ENCODE data around the gene CACNA2D1. TPM values are rescaled to one million over a fixed set of nuclear protein-coding genes. Genes with fewer than 3 reads are reported as not detected.

The CACNA2D1 gene
- total RNA-seq, 4 donors from 2014 or later, result 3.0 to 15.7 (median 8.6) TPM

DNA sequence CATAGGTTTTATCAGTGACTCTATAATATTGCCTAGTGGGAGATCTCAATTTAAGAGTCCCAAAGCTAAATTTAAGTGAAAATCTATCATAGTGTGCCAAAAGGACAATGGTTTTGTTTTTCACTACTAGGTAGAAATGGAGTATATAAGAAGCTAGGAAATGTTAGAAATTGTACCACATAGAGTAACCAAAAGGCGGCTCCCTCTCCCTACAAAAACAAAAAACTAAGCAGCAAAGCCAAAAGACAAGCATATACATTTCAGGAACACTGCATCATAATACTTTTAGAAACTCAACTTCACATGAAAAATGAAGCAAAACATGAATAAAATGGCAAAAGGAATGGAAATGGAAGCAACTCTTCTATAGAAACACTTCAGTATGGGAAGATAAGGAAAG, 271.6 kb downstream of the CACNA2D1 start:
- H3K4me3 ChIP-seq (ENCODE audit: low read depth, poor library complexity, severe bottlenecking), result no peak overlapping the region
- no peak for DNase-seq (ENCODE audit: low spot score in 2 of 2)
- no peak for TF ChIP-seq CTCF (IDR thresholded peaks at IDR 0.05)
- no peak for TF ChIP-seq POLR2A (IDR thresholded peaks at IDR 0.05)
- WGBS, 2 donors, result 88 to 100% methylated on average over 1 of the region's 1 CpG
- intact Hi-C loops (cut with DNase I; ENCODE audit: low total_unique reads), result no loop called here

- intact Hi-C loops (cut with DNase I; ENCODE audit: low total_unique reads), result no loop called here
- WGBS, 2 donors, result 81 to 83% methylated on average over 2 of the region's 2 CpGs
- no peak overlapping the region for H3K4me3 ChIP-seq (ENCODE audit: low read depth, poor library complexity, severe bottlenecking)
- no peak for TF ChIP-seq CTCF (IDR thresholded peaks at IDR 0.05)
- no peak for TF ChIP-seq POLR2A (IDR thresholded peaks at IDR 0.05)
- no peak for DNase-seq (ENCODE audit: low spot score in 2 of 2)
These were observed 275.8 kb downstream of the CACNA2D1 start for GRCh38 chr7:82167558-82168314.

DNA sequence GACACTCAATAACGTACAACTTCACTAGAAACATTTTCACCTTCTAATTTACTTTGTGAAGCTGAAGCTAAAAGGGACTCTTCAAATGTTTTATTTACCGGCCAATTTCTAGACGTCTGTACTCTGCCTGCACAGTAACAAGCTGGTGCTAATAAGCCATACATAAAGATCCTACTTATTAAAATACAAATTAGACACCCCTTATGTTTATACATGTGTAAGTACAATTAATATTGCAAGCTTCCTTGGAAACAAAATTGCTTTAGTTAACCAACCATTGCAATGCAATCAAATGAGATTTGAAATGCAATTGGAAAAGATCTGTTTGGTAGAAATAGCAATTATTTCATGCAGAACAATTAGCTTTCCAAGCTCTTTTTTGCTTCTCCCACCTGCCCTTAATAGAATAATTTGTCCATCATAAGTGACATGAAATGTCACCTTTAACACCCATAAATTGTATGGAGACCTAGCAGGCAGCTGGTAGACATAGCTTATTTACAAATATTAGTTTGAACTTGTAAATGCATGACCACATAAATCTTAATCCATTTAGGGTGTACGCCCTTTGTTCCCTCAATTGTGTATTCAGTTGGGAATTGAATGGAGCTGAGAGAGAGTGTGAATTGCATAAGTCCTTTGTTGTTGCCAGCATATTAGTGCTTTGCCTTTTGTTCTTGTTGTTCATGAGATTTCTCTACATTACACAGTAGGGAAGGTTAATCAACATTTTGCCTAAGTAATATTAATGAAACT, 277.1 kb downstream of the CACNA2D1 start:
- H3K4me3 ChIP-seq (ENCODE audit: low read depth, poor library complexity, severe bottlenecking), result no peak overlapping the region
- no peak for DNase-seq (ENCODE audit: low spot score in 2 of 2)
- 74 to 81% methylated on average over 4 of the region's 4 CpGs for WGBS, 2 donors
- TF ChIP-seq POLR2A (IDR thresholded peaks at IDR 0.05) (no peak), CTCF (IDR thresholded peaks at IDR 0.05) (no peak)
- intact Hi-C loops (cut with DNase I; ENCODE audit: low total_unique reads), result no loop called here

DNA sequence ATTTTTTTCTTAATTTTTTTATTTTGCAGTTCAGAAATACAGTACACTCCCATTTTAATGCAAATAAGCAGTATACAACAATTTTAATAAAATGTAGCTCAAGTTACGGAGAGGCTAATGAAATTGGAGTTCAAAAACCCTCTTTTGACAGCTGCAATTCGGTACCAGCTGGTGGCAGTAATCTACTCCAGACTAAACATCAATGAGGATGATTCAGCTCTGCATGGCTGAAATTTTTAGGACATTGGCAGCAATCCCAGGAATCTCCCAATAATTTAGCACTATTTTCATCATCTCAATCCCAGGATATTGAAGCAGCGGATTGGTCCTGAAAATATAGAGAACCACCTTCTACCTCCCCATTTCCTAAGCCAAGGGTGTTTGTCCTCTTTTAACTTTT, 278.8 kb downstream of the CACNA2D1 start:
- WGBS, 2 donors, result 23 to 40% methylated on average over 3 of the region's 3 CpGs
- TF ChIP-seq CTCF (IDR thresholded peaks at IDR 0.05) (no peak), POLR2A (IDR thresholded peaks at IDR 0.05) (no peak)
- DNase-seq (ENCODE audit: low spot score in 2 of 2), result peak in 1 of 2 donors; percentile 47
- intact Hi-C loops (cut with DNase I; ENCODE audit: low total_unique reads), result no loop called here
- no peak overlapping the region for H3K4me3 ChIP-seq (ENCODE audit: low read depth, poor library complexity, severe bottlenecking)

- intact Hi-C loops (cut with DNase I; ENCODE audit: low total_unique reads), result no loop called here
- 85 to 94% methylated on average over 1 of the region's 1 CpG for WGBS, 2 donors
- TF ChIP-seq POLR2A (IDR thresholded peaks at IDR 0.05) (no peak), CTCF (IDR thresholded peaks at IDR 0.05) (no peak)
- H3K4me3 ChIP-seq (ENCODE audit: low read depth, poor library complexity, severe bottlenecking), result no peak overlapping the region
- DNase-seq (ENCODE audit: low spot score in 2 of 2), result no peak
These were observed 279.2 kb downstream of the CACNA2D1 start for GRCh38 chr7:82164410-82164809.
